ENCODE measurements around the gene ATP5PD. TPM values are rescaled to one million over a fixed set of nuclear protein-coding genes. Genes with fewer than 3 reads are reported as not detected.

The ATP5PD gene
- total and polyA plus RNA-seq, 2 of the 13 experiments (the other 11 are each of a cell fraction or from before 2014, with no cell fraction given): 158 to 428 TPM

GRCh38 chr17:75012346-75013091 is 34.2 kb downstream of the ATP5PD start, which contains the start of gene MRPL58 (continued):
- TF ChIP-seq HNF4A (CRISPR knock-in tag; IDR thresholded peaks at IDR 0.05) (peak; percentile 63), ARNTL (CRISPR knock-in tag; IDR thresholded peaks at IDR 0.05) (peak; percentile 62; the same call in 1 of the 2 replicates), MEIS1 (CRISPR knock-in tag; IDR thresholded peaks at IDR 0.05; ENCODE audit: borderline replicate concordance) (peak; percentile 97), ISL2 (CRISPR knock-in tag; IDR thresholded peaks at IDR 0.05) (peak; percentile 91), ZNF543 (CRISPR knock-in tag; IDR thresholded peaks at IDR 0.05) (peak; percentile 98), REL (CRISPR knock-in tag; conservative IDR thresholded peaks at IDR 0.05) (0 out of 2 replicates have a peak, but pooled peaks have one; percentile 72), LBX2 (CRISPR knock-in tag; IDR thresholded peaks at IDR 0.05; ENCODE audit: borderline replicate concordance) (0 out of 2 replicates have a peak, but pooled peaks have one; percentile 75), DDIT3 (CRISPR knock-in tag; IDR thresholded peaks at IDR 0.05) (no peak), ZC3H4 (CRISPR knock-in tag; IDR thresholded peaks at IDR 0.05; ENCODE audit: borderline replicate concordance) (peak; percentile 87), ZBTB21 (CRISPR knock-in tag; IDR thresholded peaks at IDR 0.05) (peak; percentile 75), ZNF260 (CRISPR knock-in tag; IDR thresholded peaks at IDR 0.05; ENCODE audit: borderline replicate concordance, low read depth) (peak; percentile 96), ZBTB40 (IDR thresholded peaks at IDR 0.05) (peak; percentile 89), ZBTB40 (CRISPR knock-in tag; IDR thresholded peaks at IDR 0.05) (peak; percentile 92), AGO2 (optimal IDR thresholded peaks at IDR 0.05; ENCODE audit: low read depth, low read length) (peak; percentile 91), ZNF549 (CRISPR knock-in tag; IDR thresholded peaks at IDR 0.05) (no peak), ZNF503 (CRISPR knock-in tag; IDR thresholded peaks at IDR 0.05) (peak; percentile 93), ZFYVE20 (CRISPR knock-in tag; IDR thresholded peaks at IDR 0.05; ENCODE audit: borderline replicate concordance, low read depth) (no peak), ZNF224 (CRISPR knock-in tag; IDR thresholded peaks at IDR 0.05) (peak; percentile 91; the same call in 1 of the 2 replicates)
